Mammary epithelial cell (primary cell): ENCODE results near the gene UBE3B.

ENCODE experiments used
- CTCF ChIP-seq, 2 donors: IDR thresholded peaks in 1 of 2; conservative IDR thresholded peaks in 1 of 2; 2 replicates each; pipeline ENCODE4 v1.5.1; 2011 to 2012; ENCODE audit warnings: inconsistent platforms in 2 of 2, low read length in 2 of 2, mild to moderate bottlenecking in 2 of 2, control low read depth in 1 of 2, low read depth in 1 of 2; ENCODE audit not compliant: insufficient read depth in 1 of 2; ENCODE audit errors: extremely low read depth in 1 of 2
- EZH2 ChIP-seq: IDR thresholded peaks from 2 replicates; pipeline ENCODE4 v1.6.1; 2012; ENCODE audit warnings: low read length, inconsistent platforms, borderline replicate concordance

GRCh38 chr12:109560867-109561710, 83.7 kb downstream of the UBE3B start:
- TF ChIP-seq EZH2, result no peak
- no peak for TF ChIP-seq CTCF (conservative IDR thresholded peaks at IDR 0.05 in 1 of 2, IDR thresholded peaks at IDR 0.05 in 1 of 2; ENCODE audit: extremely low read depth in 1 of 2, insufficient read depth in 1 of 2, low read depth in 1 of 2, low read length in 2 of 2)
